DMS153 (cell line): ENCODE results near the gene POM121.
A peak's percentile ranks its signal among the peaks of the same experiment; 100 is the strongest.
"Not testable (repeated sequence)": the region's sequence is repeated elsewhere in the genome, so short reads cannot be mapped to it uniquely, and the experiment has no call there.

Experiments
- DNase-seq: peaks from one replicate; lab custom pipeline; 2025; lab: John Stamatoyannopoulos, UW

The POM121 gene

DNA sequence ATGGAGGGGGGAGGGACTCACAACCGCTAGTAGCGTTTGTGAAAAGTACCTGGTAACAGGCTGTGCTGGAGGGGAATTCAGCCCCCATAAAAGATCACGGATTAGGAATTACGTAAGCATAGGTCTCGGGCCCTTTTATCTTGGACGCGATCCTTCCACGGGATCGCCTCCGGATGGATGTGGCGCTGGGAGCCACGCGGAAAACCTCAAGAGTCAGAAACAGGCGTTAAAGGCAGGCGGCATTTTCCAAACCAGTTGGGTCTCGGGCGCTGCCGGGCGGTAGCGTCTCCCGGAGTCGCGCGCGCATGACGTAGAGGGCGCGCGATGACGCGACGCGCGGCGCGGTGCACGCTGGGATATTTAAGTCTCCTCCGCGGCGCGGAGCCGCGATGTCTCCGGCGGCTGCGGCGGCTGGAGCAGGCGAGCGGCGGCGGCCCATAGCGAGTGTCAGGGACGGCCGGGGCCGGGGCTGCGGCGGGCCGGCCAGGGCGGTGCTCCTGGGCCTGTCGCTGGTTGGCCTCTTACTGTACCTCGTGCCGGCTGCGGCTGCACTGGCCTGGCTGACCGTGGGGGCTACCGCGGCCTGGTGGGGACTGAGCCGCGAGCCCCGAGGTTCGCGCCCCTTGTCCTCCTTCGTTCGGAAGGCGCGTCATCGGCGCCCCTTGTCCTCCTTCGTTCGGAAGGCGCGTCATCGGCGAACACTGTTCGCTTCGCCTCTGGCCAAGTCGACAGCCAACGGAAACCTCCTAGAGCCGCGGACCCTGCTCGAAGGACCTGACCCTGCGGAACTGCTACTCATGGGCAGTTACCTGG is at the start of gene POM121:
TSS of gene POM121 (plus strand) at position 363 of the 813 bp plus-strand sequence. CDS start at position 390, 27 bp downstream.
- peak; percentile 60 for DNase-seq

DNA sequence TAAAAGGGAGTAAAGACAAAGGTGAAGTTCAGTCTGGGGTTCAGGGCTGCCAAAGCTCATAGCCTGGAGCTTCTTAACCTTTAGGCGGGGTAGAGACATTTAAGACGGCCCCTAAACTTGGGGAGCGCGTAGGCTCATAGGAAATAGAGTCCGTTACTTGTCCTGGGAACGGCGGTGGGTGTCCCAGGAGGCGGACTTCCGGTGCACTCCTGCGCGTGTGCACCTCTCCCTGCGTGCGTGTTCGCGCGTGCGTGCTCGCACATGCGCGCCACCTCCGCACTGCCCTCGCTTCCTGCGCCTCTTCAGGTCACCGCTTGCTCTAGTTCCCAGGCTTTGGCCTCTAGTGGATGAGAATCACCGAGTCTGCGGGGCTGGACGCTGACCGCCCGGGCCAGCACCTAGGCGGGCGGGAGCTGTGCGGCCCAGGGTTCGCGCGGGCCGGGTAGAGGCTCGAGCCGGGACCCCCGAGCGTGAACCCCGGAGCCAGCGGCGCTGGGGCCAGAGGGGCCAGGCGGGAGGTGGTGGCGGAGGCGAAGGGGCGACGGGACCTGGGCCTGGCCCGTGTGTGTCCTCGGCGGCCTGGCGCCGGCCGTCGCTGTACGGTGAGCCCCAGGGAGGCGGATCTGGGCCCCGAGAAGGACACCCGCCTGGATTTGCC is 45.7 kb upstream of the POM121 start:
- DNase-seq = peak; percentile 71

DNA sequence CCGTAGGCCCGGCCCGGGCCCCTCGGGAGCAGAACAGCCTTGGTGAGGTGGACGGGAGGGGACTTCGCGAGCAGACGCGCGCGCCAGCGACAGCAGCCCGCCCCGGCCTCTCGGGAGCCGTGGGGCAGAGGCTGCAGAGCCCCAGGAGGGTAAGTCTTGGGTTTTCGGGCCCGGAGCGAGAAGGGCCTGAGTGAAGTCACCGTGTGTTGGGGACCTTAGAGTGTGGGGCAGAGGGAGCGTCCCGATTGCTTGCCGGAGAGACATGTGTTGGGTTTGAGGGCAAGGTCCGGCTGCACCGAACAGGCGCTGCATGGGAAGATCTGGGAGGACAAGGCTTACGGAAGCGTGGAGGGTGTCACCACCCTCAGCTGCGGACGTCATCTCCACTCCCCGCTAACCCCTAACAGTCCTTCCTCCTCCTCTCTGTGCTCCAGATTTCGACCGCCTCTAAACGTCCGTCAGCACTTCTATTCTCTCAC is 45.1 kb upstream of the POM121 start:
- not testable (repeated sequence) for DNase-seq

DNA sequence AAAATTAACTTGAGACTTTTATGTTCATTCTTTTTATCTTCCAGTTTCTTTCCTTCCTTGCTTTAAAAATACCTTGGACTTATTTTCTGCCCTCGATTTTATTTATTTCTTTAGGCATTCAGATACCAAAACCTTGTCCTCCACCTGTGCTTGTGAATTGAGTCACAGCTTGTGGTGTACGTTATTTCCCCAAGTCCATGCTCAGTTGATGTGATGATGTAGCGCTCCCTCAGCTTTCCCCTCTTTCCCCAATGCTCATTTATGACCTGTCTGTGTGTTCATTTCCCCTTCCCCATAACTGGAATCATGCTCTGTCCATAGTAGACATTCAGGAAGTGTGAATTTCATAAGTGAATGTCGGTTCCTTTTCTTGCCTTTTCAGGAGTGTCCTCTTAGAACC is 33.1 kb upstream of the POM121 start:
- not testable (repeated sequence) for DNase-seq

DNA sequence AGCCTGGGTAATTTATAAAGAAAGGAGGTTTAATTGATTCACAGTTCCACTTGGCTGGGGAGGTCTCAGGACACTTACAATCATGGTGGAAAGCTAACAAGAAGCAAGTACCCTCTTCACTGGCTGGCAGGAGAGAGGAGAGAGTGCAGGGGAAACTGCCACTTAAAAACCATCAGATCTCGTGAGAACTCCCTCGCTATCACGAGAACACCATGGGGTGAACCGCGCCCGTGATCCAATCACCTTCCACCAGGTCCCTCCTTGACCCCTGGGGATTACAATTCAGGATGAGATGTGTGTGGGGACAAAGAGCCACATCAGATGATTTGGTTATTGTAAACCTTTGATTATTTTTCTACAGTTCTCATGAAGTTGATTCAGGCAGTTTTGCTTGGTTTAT is 20.2 kb upstream of the POM121 start:
- not testable (repeated sequence) for DNase-seq

DNA sequence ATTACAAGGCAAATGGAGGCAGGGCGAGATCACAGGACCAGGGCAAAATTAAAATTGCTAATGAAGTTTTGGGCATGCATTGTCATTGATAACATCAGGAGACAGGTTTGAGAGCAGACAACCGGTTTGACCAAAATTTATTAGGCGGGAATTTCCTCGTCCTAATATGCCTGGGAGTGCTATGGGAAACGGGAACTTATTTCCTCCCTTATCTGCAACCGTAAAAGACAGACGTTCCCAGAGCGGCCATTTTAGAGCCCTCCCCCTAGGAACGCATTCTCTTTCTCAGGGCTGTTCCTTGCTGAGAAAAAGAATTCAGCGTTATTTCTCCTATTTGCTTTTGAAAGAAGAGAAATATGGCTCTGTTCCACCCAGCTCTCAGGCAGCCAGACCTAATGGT is 16.5 kb upstream of the POM121 start:
- not testable (repeated sequence) for DNase-seq

DNA sequence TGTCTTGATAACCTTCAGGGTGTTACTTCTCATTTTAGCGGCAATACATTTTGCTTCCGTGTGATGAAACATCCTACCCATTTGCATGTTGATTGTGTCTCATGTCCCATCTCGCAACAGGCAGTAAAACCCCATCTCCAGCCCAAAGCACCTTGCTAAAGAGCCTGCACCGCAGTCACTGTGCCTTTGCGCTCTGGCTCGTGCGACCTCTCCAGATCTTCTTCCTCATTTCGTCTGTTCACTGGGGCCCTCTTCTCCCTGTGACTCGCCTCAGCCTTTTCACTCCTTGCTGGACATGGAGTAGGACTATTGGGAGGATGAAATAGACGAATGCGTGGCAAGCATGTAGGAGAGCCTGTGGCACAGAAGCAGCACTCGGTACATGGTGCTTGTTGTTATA is 13.5 kb upstream of the POM121 start:
- DNase-seq = not testable (repeated sequence)

DNA sequence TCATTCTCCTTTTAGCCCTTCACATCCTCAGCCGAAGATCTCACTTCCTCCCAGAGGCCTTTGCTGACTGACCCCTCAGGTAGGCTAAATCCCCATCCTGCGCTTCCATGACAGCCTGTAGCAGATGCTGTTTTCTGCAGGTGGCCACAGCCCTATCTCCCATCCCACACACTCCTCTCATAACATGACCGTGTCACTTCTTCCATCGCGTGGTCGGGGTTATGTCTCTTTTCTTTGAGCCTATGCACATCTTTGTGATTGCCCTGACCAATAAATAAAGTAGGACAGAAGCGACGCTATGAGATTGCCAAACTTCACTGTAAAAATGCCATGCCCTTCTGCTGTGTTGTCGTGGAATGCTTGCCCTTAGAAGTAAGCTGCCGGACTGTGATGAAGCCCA is 11.1 kb upstream of the POM121 start:
- DNase-seq = not testable (repeated sequence)

DNA sequence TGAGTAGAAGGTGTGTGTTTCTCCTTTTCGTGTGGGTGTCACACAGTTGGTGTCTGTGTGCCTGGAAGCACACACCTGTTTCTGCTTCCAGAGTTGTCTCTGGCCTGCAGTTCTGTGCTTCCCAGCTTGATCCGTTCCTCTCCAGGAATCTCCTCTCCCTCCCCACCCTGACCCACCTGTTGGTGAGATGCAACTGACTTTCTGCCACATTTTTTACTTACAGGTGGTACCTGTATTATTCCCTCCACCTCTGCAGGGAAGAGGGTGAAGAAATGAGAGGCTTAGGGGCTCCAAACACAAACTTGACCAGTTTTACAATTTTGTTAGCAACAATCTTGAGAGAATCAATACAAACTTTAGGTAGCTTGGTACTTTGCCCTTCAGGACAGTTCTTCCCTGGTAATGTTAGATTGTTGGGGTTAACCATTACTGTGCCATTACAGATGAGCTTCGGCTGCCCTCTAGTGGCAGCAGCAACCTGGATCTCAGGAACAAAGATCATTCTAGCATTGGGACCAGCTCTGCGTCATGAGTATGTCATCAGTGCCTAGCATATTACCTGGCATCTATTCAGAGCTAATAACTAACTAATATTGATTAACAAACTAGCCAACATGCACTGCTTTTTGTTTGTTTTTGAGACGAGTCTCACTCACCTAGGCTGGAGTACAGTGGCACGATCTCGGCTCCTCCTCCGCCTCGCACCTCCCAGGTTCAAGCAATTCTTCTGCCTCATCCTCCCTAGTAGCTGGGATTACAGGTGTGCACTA is 10.0 kb upstream of the POM121 start:
- DNase-seq = peak; percentile 3

DNA sequence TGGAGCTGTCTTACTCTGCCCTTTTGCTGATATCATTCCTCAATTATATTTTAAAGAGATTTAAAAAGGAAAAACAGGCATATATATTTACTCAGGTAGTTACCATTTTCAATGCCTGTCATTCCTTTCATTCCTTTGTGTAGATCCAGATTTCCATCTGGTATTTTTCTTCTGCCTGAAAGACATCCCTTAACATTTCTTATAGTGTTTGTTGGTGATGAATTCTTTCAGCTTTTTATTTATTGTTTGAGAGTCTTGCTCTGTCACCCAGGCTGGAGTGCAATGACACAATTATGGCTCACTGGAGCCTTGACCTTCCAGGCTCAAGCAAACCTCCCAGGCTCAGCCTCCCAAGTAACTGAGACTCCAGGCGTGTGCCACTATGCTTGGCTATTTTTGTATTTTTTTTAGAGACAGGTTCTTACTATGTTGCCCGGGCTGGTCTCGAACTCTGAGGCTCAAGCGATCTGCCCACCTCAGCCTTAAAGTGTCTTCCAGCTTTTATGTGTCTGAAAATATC is 5.6 kb upstream of the POM121 start:
- DNase-seq = no peak

DNA sequence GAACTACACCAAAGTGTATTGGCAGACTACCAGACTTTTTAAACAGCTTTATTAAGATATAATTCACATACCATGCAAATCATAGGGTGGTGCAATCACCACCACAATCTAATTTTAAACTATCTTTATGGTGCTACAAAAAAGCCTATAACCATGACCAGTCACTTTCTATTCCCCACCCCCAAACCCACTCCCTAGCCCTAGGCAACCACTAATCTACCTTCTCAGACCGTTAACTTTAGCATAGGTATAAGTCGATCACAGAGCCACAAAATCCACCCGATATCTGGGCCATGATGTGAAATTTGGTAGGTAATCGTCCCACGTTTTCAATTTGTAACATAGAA is 536 bp upstream of the POM121 start:
- DNase-seq = no peak

DNA sequence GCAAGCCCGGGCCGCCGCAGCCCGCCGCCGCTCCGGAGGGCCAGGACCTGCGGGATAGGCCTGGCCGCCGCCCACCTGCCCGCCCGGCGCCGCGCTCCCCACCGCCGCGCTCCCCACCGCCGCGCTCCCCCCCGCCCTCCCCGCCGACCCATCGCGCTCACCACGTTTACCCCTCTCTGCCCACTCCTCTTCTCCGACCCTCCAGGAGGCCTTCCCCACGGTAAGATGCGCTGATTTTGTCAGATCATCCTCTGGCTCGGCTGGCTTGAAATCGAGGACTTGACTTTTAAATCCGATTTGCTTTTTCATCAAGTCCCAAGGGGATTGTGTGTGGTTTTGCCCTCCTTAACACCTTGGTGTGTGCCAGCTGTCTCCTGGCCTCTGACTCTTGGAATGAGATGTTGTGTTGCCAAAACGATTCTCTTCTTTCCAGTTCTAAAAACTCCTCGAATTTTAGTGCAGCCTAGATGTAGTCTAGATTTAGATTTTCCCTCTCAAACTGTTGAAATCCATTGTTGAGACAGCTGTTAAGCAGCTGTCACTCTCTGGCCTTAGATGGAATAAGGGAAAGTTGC is 738 bp downstream of the POM121 start:
- no peak for DNase-seq

DNA sequence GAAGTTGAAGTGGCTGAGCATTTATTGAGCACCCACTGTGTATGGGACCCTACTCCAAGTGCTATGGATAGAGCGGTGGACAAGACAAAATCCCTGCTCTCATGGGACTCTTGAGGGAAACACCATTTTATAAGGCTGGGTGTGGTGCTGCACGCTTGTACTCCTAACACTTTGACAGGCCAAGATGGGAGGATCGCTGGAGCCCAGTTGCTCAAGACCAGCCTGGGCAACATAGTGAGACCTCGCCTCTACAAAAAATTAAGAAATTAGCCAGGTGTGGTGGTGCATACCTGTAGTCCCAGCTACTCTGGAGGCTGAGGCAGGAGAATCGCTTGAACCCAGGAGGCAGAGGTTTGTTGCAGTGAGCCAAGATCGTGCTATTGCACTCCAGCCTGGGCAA is 2.9 kb downstream of the POM121 start:
- not testable (repeated sequence) for DNase-seq

DNA sequence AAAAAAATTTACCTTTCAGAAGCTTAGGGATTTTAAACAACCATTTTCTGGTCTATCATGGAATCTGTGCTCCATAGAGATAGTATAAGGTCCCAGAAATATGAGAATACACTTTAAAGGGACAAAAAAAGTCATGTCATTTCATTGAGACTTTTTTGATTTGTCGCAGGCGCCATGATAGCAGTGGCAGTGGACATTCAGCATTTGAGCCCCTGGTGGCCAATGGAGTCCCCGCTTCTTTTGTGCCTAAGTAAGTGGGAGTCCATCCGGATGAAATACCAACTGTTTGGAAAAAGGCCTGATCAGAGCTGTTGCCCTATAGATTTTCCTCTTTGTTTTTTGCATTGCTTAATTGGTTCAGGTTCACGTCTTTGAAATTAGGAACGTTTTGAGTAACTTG is 3.3 kb downstream of the POM121 start:
- DNase-seq = not testable (repeated sequence)

DNA sequence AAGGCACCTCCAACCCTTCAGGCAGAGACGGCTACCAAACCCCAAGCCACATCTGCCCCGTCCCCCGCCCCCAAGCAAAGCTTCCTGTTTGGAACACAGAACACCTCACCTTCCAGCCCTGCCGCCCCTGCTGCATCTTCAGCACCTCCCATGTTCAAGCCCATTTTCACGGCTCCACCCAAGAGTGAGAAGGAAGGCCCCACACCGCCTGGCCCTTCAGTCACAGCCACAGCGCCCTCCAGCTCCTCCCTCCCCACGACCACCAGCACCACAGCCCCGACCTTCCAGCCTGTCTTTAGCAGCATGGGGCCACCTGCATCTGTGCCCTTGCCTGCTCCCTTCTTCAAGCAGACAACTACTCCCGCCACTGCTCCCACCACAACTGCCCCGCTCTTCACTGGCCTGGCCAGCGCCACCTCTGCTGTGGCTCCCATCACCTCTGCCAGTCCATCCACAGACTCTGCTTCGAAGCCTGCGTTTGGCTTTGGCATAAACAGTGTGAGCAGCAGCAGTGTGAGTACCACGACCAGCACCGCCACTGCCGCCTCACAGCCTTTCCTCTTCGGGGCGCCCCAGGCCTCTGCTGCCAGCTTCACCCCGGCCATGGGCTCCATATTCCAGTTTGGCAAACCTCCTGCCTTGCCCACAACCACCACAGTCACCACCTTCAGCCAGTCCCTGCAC is 17.3 kb downstream of the POM121 start:
- not testable (repeated sequence) for DNase-seq

DNA sequence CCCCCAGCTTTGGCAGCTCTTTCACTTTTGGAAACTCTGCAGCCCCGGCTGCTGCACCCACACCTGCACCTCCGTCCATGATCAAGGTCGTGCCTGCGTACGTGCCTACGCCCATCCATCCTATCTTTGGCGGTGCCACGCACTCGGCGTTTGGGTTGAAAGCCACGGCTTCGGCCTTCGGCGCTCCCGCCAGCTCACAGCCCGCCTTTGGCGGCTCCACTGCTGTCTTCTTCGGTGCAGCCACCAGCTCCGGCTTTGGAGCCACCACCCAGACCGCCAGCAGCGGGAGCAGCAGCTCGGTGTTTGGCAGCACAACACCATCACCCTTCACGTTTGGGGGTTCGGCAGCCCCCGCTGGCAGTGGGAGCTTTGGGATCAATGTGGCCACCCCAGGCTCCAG is 18.1 kb downstream of the POM121 start:
- not testable (repeated sequence) for DNase-seq

DNA sequence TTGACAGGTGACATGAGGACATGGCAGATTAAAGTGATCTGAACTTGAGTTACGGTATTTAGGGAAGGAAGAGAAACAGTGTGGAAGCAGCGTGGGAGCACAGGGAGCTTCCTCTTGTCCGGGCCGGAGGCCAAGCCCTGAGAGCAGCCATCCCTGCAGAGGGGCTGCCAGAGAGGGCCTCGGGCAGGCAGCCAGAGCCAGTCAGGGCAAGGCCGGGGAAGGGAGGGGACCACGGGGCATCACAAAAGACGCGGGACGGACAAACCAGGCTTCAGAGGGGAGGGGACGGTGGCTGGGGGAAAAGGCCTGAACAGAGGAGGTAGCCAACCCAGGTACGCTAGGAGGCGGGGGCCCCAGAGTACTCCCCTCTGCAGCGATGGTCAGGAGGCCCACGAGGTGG is 20.0 kb downstream of the POM121 start:
- DNase-seq = not testable (repeated sequence)

DNA sequence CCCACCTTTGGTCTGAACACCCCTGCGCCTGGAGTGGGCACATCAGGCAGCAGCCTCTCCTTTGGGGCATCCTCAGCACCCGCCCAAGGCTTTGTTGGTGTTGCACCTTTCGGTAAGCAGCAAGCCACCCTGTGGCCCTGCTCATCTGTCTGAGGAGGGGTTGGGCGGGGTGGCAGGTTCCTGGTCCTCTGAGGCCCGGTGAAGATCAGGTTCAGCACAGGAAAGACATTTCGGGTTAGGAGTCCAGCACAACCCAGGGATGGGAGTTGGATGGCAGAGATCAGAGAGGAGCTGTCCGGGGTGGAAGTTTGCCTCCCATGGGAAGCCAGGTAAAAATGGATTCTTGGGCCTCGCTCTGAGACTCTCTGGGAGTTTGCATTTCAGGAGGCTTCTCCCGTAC is 20.7 kb downstream of the POM121 start:
- DNase-seq = not testable (repeated sequence)

DNA sequence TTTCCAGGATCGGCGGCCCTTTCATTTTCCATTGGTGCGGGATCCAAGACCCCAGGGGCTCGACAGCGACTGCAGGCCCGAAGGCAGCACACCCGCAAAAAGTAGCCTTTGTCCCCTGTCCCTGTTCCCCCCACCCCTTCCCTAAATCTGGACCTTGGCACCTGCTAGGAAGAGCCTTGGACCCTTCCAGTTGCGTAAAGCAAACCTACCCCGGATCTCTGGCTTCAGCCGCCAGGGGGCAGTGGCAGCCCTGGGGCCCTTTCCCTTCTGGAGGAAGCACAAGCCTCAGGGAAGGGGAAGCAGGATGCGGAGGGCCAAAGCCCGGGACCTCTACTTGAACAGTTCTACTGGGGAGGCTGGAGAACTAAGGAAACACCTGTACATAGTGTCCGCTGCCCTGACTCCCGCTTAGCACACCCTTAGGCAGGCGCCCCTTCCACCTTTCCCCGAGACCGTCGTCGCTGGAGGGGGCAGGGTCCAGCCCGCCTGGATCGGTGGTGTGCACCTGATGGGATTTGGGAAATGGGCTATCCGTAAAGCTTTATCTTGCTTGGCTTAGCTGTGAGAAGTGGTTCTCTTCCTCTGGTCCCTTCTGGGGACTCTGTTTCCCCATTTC is 21.3 kb downstream of the POM121 start:
- DNase-seq = not testable (repeated sequence)

DNA sequence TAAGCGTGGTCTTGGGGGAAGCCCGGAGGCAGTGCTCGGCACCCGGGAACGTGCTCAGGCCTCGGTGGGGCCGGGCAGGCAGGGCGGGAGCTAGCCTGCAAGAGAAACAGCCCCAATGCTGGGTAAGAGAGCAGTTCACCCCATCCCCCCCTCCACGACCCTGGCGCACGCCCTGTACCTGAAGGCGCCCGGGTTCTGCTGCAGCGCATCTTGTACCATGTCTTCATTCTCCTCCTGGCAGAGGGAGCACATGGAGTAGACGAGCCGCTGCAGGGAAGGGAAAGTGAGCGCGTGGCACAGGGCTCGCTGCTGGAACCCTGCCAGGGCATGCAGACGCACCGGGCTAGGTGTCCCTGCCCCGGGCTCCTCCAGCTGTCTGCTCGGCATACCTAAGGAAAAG is 23.8 kb downstream of the POM121 start:
- DNase-seq = not testable (repeated sequence)

DNA sequence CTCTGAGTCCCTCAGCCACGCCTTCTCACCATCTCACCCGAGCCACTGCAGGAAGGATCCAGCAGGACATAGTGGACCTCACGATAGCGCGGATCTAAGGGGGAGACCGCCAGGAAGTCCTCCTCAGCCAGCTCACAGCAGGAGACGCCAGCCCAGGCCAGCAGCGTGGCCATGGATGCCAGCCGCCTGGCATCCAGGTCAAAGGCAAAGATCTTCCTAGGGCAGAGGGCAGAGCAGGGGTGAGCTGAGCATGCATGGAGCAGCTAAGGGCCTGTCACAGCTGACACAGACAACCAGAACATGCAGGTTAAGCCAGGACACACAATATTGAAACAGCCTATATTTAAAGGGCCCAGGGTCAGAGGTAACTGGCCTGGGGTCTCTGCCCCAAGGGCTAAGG is 24.4 kb downstream of the POM121 start:
- not testable (repeated sequence) for DNase-seq
